A673 (cell line): ENCODE data around the gene RRAGD.
"Not testable (repeated sequence)": the region's sequence is repeated elsewhere in the genome, so short reads cannot be mapped to it uniquely, and the experiment has no call there.

Experiments
- CTCF ChIP-seq: fragments of 300-800, 200-600 bp; sonication (generic); conservative IDR thresholded peaks from 2 replicates; pipeline ENCODE4 v1.5.1; 2017; ENCODE audit warnings: low read depth, mild to moderate bottlenecking, antibody characterized with exemption, low read length, moderate library complexity, mixed read lengths
- EZH2 ChIP-seq: fragments of 200-600 bp; sonication (generic); IDR thresholded peaks from 2 replicates; pipeline ENCODE4 v1.6.1; 2017; ENCODE audit warnings: borderline replicate concordance, low read depth, mild to moderate bottlenecking, mixed read lengths, antibody characterized with exemption, low read length; ENCODE audit not compliant: poor library complexity, severe bottlenecking

- TF ChIP-seq CTCF, EZH2: not testable (repeated sequence)
Observed at GRCh38 chr6:89397884-89398283, 14.2 kb downstream of the RRAGD start.
